ENCODE measurements around the gene ZNF397.
A peak's percentile ranks its signal among the peaks of the same experiment; 100 is the strongest.
"Not testable (repeated sequence)": the region's sequence is repeated elsewhere in the genome, so short reads cannot be mapped to it uniquely, and the experiment has no call there.

Gene ZNF397

GRCh38 chr18:35240664-35241447, at the start of gene ZNF397:
TSS of gene ZNF397 (plus strand) at chr18:35241034. CDS start at chr18:35242471, 1,437 bp downstream.
- DNase-seq: peak; percentile 99

- DNase-seq: no peak
Observed at GRCh38 chr18:35191698-35192025, 49.2 kb upstream of the ZNF397 start.

GRCh38 chr18:35192415-35192814, 48.4 kb upstream of the ZNF397 start:
- DNase-seq: peak; percentile 50

GRCh38 chr18:35193316-35193715, 47.5 kb upstream of the ZNF397 start:
- peak; percentile 71 for DNase-seq

GRCh38 chr18:35197296-35197695, 43.5 kb upstream of the ZNF397 start:
- no peak for DNase-seq

GRCh38 chr18:35201256-35201931, 39.4 kb upstream of the ZNF397 start:
- DNase-seq: no peak

- no peak for DNase-seq
Observed at GRCh38 chr18:35203067-35203466, 37.8 kb upstream of the ZNF397 start.

GRCh38 chr18:35205199-35205712, 35.6 kb upstream of the ZNF397 start:
- no peak for DNase-seq

- not testable (repeated sequence) for DNase-seq
Observed at GRCh38 chr18:35205746-35206458, 34.9 kb upstream of the ZNF397 start.

- no peak for DNase-seq
Observed at GRCh38 chr18:35215026-35215425, 25.8 kb upstream of the ZNF397 start.

GRCh38 chr18:35216611-35217010, 24.2 kb upstream of the ZNF397 start:
- DNase-seq: not testable (repeated sequence)

GRCh38 chr18:35219331-35219730, 21.5 kb upstream of the ZNF397 start:
- DNase-seq: not testable (repeated sequence)

- DNase-seq: no peak
Observed at GRCh38 chr18:35220424-35220823, 20.4 kb upstream of the ZNF397 start.

GRCh38 chr18:35223797-35224196, 17.0 kb upstream of the ZNF397 start:
- DNase-seq: no peak

- no peak for DNase-seq
Observed at GRCh38 chr18:35227254-35227653, 13.6 kb upstream of the ZNF397 start.

GRCh38 chr18:35231052-35231451, 9.8 kb upstream of the ZNF397 start:
- DNase-seq: peak; percentile 90

GRCh38 chr18:35236571-35237363, 4.1 kb upstream of the ZNF397 start:
- DNase-seq: peak; percentile 70

- DNase-seq: no peak
Observed at GRCh38 chr18:35239314-35239713, 1.5 kb upstream of the ZNF397 start.

GRCh38 chr18:35241448-35241804, 592 bp downstream of the ZNF397 start:
- peak; percentile 57 for DNase-seq

GRCh38 chr18:35242426-35242825, 1.6 kb downstream of the ZNF397 start:
- no peak for DNase-seq

GRCh38 chr18:35244671-35245070, 3.8 kb downstream of the ZNF397 start:
- DNase-seq: no peak

GRCh38 chr18:35245719-35246317, 5.0 kb downstream of the ZNF397 start:
- no peak for DNase-seq
